T-helper 2 cell (primary cell): ENCODE measurements around the gene RGL4.

Experiments used
- DNase-seq, 5 experiments: peaks; one replicate each; pipeline versions ENCODE4 v3.0.0 to v3.0.0-alpha.2; 2012 to 2022

The RGL4 gene

GRCh38 chr22:23744485-23744884 is 53.7 kb downstream of the RGL4 start:
- no peak for DNase-seq

DNA sequence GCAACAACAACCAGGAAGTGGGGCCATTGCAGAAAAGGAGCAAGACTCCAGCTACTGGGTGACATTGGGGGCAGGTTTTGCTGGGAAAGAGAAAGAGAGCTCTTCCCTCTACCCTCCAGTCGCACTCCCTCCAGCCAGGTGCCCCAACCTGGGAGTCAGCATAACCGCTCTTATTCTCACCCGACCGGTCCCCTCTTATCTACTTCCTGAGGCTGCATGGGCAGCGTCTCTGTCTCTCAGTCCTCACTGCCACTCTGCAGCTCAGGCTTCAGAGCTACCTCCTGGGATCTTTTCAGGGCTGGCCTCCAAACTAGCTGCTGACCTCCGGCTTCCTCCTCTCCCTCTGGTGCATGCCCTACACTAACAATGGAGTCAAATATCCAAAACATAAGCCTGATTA is 55.0 kb downstream of the RGL4 start:
- DNase-seq, result no peak
